ENCODE data around the gene AADAT.

The AADAT gene

DNA sequence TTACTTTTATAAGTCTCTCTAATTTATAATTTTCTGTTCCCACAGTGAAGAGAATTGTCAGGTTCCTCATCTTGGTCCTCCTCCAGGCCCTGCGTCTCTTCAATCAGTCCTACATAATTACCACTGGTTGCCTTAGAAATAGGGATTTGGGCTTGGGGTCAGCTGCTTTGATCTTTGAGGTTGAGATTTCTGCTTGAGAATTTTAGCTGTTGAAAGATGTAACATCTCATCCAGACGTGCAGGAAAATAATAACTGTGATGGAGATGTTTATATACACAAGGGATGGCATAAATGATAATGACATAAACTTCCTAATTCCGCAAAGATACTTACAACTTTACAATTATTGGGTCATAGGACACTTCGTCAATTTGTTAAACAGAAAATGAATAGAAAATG is 30.3 kb downstream of the AADAT start:
- Histone ChIP-seq H3K9me3 (no peaks in the 10 kb centered on the region), H3K27me3 (no peaks in the 10 kb centered on the region), H3K36me3 (peaks cover 20% of the 10 kb centered on the region), H3K4me1 (no peaks in the 10 kb centered on the region), H3K4me3 (ENCODE audit: low read depth, low read length) (no peak overlapping the region)
- DNase-seq, result no peak
- TF ChIP-seq, protein P1, sequence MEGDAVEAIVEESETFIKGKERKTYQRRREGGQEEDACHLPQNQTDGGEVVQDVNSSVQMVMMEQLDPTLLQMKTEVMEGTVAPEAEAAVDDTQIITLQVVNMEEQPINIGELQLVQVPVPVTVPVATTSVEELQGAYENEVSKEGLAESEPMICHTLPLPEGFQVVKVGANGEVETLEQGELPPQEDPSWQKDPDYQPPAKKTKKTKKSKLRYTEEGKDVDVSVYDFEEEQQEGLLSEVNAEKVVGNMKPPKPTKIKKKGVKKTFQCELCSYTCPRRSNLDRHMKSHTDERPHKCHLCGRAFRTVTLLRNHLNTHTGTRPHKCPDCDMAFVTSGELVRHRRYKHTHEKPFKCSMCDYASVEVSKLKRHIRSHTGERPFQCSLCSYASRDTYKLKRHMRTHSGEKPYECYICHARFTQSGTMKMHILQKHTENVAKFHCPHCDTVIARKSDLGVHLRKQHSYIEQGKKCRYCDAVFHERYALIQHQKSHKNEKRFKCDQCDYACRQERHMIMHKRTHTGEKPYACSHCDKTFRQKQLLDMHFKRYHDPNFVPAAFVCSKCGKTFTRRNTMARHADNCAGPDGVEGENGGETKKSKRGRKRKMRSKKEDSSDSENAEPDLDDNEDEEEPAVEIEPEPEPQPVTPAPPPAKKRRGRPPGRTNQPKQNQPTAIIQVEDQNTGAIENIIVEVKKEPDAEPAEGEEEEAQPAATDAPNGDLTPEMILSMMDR (IDR thresholded peaks at IDR 0.05; ENCODE audit: low read depth, low read length), result no peak

DNA sequence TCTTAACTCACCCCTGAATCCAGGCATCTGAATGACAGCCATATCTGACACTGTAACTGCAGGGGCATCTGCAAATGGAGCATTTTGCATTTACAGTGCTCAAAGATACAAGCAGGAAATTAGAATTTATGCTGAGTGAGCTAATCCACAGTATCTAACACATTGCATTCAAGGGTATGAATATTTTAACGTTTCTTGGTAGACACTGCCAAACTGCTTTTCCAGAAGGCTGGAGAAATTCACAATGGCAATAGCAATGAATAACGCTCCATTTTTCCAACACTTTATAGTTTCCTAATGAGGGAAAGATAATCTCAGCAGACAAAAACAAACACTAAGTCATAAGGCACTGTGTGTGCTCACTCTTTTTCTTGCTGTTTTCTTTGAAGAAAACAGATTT is 30.9 kb downstream of the AADAT start:
- TF ChIP-seq, protein P1 (IDR thresholded peaks at IDR 0.05; ENCODE audit: low read depth, low read length), result no peak
- H3K36me3 ChIP-seq, result peaks cover 20% of the 10 kb centered on the region
- no peak overlapping the region for H3K4me3 ChIP-seq (ENCODE audit: low read depth, low read length)
- no peaks in the 10 kb centered on the region for H3K27me3 ChIP-seq
- no peaks in the 10 kb centered on the region for H3K4me1 ChIP-seq
- DNase-seq, result no peak
- no peaks in the 10 kb centered on the region for H3K9me3 ChIP-seq

DNA sequence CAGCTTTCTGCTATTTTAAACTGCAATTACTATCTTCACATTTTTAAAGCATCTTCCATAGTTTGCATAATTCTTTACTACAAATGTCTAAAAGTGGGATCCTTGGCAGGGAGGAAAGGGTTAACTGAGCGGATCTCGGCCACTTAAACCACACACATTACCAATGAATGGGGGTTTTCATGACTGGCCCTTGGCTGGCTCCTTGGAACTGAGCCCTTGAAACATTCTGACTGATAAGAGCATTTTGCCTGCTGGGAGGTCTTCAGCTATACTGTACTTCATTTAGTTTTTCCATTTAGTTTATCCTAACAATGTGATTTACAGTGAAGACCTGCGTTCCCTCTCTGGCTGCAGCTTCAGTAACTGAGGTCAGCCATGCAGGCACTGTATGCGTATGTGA is 31.9 kb downstream of the AADAT start:
- TF ChIP-seq, protein P1 (IDR thresholded peaks at IDR 0.05; ENCODE audit: low read depth, low read length), result no peak
- Histone ChIP-seq H3K27me3 (no peaks in the 10 kb centered on the region), H3K9me3 (no peaks in the 10 kb centered on the region), H3K4me3 (ENCODE audit: low read depth, low read length) (no peak overlapping the region), H3K4me1 (no peaks in the 10 kb centered on the region), H3K36me3 (peaks cover 17% of the 10 kb centered on the region)
- no peak for DNase-seq

DNA sequence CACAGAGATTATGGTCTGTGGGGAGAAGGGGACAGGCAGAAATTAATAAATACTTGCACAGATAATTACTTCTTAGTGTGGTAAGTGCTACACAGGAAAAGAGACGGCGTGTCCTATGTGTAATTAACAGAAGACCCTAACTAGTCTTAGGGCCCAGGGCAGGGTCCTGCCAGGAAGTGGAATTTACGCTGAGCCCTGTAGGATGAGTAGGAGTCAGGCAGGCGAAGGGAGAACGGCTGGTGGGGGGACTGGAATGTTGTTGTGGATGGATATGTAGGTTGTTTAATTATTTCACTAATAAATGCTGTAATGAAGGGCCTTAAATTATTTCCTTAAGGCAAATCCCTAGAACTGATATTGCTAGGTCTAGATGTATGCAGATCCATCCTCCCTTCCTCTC is 36.8 kb downstream of the AADAT start:
- Histone ChIP-seq H3K4me3 (ENCODE audit: low read depth, low read length) (no peak overlapping the region), H3K4me1 (no peaks in the 10 kb centered on the region), H3K27me3 (no peaks in the 10 kb centered on the region), H3K9me3 (no peaks in the 10 kb centered on the region), H3K36me3 (no peaks in the 10 kb centered on the region)
- DNase-seq, result no peak
- TF ChIP-seq, protein P1 (IDR thresholded peaks at IDR 0.05; ENCODE audit: low read depth, low read length), result no peak

DNA sequence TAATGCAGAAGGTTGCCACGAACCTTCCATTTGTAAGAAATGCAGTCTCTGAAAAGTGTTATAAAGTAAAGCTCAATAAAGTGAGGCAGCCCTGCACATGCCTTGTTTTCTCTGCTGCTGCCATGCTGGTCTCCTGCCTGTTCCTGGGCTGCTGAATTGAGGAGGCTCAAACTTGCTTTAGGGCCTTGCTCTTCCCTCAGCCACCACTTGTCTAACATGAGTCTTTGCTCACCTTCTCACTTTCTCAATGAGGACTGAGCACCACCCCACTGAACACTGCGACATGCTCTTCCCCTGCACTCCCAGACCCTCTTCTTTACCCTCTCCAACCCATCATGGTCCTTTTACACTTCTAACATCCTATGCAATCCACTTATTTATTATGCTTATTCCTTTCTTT is 38.4 kb downstream of the AADAT start:
- TF ChIP-seq, protein P1 (IDR thresholded peaks at IDR 0.05; ENCODE audit: low read depth, low read length), result no peak
- no peak overlapping the region for H3K4me3 ChIP-seq (ENCODE audit: low read depth, low read length)
- H3K4me1 ChIP-seq, result no peaks in the 10 kb centered on the region
- no peaks in the 10 kb centered on the region for H3K9me3 ChIP-seq
- no peaks in the 10 kb centered on the region for H3K27me3 ChIP-seq
- DNase-seq, result no peak
- no peaks in the 10 kb centered on the region for H3K36me3 ChIP-seq

DNA sequence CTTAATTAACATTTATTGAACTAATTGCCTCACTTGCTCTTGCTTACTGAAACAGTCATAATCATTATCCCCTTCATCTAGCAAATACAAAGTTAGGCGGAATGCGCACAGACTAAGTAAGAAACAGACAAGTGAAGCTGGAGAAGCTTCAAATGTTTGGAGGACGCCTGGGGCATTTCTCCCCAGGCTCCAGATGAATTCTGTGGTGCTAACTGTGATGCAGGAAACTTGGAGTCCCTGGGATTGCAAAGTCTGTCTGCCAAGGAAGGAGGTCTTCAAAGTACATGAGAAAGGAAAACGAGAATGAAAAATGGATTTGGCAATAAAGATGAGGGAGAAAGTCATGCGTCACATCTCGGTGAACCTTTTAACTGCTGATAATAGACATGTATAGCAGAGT is 40.0 kb downstream of the AADAT start:
- no peak for DNase-seq
- H3K36me3 ChIP-seq, result no peaks in the 10 kb centered on the region
- no peaks in the 10 kb centered on the region for H3K9me3 ChIP-seq
- TF ChIP-seq, protein P1 (IDR thresholded peaks at IDR 0.05; ENCODE audit: low read depth, low read length), result no peak
- no peaks in the 10 kb centered on the region for H3K27me3 ChIP-seq
- no peak overlapping the region for H3K4me3 ChIP-seq (ENCODE audit: low read depth, low read length)
- H3K4me1 ChIP-seq, result no peaks in the 10 kb centered on the region

Data from BE2C (cell line).